Right atrium auricular region (tissue), 2 donors: ENCODE results near the gene MARCHF9. TPM values are rescaled to one million over a fixed set of nuclear protein-coding genes. Genes with fewer than 3 reads are reported as not detected.
A peak's percentile ranks its signal among the peaks of the same experiment; 100 is the strongest.

Source experiments
- DNase-seq: peaks from one replicate; pipeline ENCODE4 v3.0.0-alpha.2; 2019; ENCODE audit warnings: low spot score
- H3K27ac ChIP-seq, 2 donors: fragments of 200-600 bp; sonication (generic); 1 replicate in 1 of 2; 2 replicates in 1 of 2; pipeline ENCODE4 v1.5.1; 2016 to 2019
- H3K27me3 ChIP-seq, 2 donors: fragments of 200-600 bp; sonication (generic); one replicate each; pipeline versions ENCODE4 v1.5.1 to v1.6.0; 2017 to 2019
- H3K36me3 ChIP-seq: fragments of 200-600 bp; sonication (generic); one replicate; pipeline ENCODE4 v1.5.1; 2016
- H3K4me1 ChIP-seq, 2 donors: fragments of 200-600 bp; sonication (generic); one replicate each; pipeline versions ENCODE4 v1.5.1 to v1.6.0; 2017 to 2019
- H3K4me3 ChIP-seq, 2 donors: fragments of 200-600 bp; sonication (generic); 1 replicate in 1 of 2; 2 replicates in 1 of 2; pipeline ENCODE4 v1.5.1; 2017 to 2019; ENCODE audit warnings: mild to moderate bottlenecking in 1 of 2, moderate library complexity in 1 of 2
- H3K9me3 ChIP-seq, 2 donors: fragments of 200-600 bp; sonication (generic); one replicate each; pipeline ENCODE4 v1.5.1; 2019
- CTCF ChIP-seq, 2 donors: fragments of 200-600 bp; sonication (generic); IDR thresholded peaks; one replicate each; pipeline ENCODE4 v1.5.1; 2019; ENCODE audit warnings: antibody characterized with exemption in 2 of 2
- total RNA-seq, 2 donors: library from RNA; depleted of rRNA; stranded (reverse); fragments of >200 nt; gene quantifications; one replicate each; pipeline ENCODE4 v1.1.0, GENCODE V29; 2016

Gene MARCHF9
- total RNA-seq, 2 donors from 2014 or later = 8.4 to 11.6 TPM

- Histone ChIP-seq H3K4me3 (no peak overlapping the region), H3K36me3 (no peaks in the 10 kb centered on the region), H3K4me1 (peaks cover 0 to 46% of the 10 kb centered on the region in 2 donors), H3K9me3 (no peaks in the 10 kb centered on the region), H3K27me3 (peaks cover 11 to 29% of the 10 kb centered on the region in 2 donors), H3K27ac (no peak overlapping the region)
- no peak for TF ChIP-seq CTCF (IDR thresholded peaks at IDR 0.05)
- no peak for DNase-seq
Observed at GRCh38 chr12:57740656-57741412, 14.1 kb upstream of the MARCHF9 start.

GRCh38 chr12:57741413-57741789, 13.5 kb upstream of the MARCHF9 start:
- Histone ChIP-seq H3K27ac (no peak overlapping the region), H3K4me3 (peak overlapping the region in 1 of 2 donors; percentile 15), H3K9me3 (no peaks in the 10 kb centered on the region), H3K27me3 (peaks cover 8 to 25% of the 10 kb centered on the region in 2 donors), H3K4me1 (peaks cover 0 to 46% of the 10 kb centered on the region in 2 donors), H3K36me3 (peaks cover under 1% of the 10 kb centered on the region)
- no peak for DNase-seq
- TF ChIP-seq CTCF (IDR thresholded peaks at IDR 0.05) = no peak

- no peaks in the 10 kb centered on the region for H3K9me3 ChIP-seq
- peaks cover 8 to 20% of the 10 kb centered on the region in 2 donors for H3K27me3 ChIP-seq
- peak overlapping the region in 1 of 2 donors; percentile 57 for H3K27ac ChIP-seq
- TF ChIP-seq CTCF (IDR thresholded peaks at IDR 0.05) = no peak
- H3K4me1 ChIP-seq = peaks cover 0 to 39% of the 10 kb centered on the region in 2 donors
- no peak for DNase-seq
- H3K36me3 ChIP-seq = peaks cover 8% of the 10 kb centered on the region
- peak overlapping the region in 1 of 2 donors; percentile 15 for H3K4me3 ChIP-seq
Observed at GRCh38 chr12:57741844-57742738, 12.8 kb upstream of the MARCHF9 start.

- no peak for DNase-seq
- H3K4me3 ChIP-seq = no peak overlapping the region
- H3K27ac ChIP-seq = peak overlapping the region in 1 of 2 donors; percentile 95
Observed at GRCh38 chr12:57743769-57744168, 11.1 kb upstream of the MARCHF9 start.

More at GRCh38 chr12:57743769-57744168, 11.1 kb upstream of the MARCHF9 start:
- Histone ChIP-seq H3K36me3 (peaks cover 24% of the 10 kb centered on the region), H3K9me3 (no peaks in the 10 kb centered on the region), H3K4me1 (peaks cover 0 to 22% of the 10 kb centered on the region in 2 donors), H3K27me3 (peaks cover 2 to 3% of the 10 kb centered on the region in 2 donors)
- no peak for TF ChIP-seq CTCF (IDR thresholded peaks at IDR 0.05)
